GM19455 (cell line): ENCODE measurements around the gene BCL2L14.
A peak's percentile ranks its signal among the peaks of the same experiment; 100 is the strongest.

Source experiments
- ATAC-seq: cut with Tn5 transposase; IDR thresholded peaks from one replicate; pipeline ENCODE4 v1.9.1; 2021; ENCODE audit not compliant: unreplicated experiment

BCL2L14 gene, protein sequence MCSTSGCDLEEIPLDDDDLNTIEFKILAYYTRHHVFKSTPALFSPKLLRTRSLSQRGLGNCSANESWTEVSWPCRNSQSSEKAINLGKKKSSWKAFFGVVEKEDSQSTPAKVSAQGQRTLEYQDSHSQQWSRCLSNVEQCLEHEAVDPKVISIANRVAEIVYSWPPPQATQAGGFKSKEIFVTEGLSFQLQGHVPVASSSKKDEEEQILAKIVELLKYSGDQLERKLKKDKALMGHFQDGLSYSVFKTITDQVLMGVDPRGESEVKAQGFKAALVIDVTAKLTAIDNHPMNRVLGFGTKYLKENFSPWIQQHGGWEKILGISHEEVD

DNA sequence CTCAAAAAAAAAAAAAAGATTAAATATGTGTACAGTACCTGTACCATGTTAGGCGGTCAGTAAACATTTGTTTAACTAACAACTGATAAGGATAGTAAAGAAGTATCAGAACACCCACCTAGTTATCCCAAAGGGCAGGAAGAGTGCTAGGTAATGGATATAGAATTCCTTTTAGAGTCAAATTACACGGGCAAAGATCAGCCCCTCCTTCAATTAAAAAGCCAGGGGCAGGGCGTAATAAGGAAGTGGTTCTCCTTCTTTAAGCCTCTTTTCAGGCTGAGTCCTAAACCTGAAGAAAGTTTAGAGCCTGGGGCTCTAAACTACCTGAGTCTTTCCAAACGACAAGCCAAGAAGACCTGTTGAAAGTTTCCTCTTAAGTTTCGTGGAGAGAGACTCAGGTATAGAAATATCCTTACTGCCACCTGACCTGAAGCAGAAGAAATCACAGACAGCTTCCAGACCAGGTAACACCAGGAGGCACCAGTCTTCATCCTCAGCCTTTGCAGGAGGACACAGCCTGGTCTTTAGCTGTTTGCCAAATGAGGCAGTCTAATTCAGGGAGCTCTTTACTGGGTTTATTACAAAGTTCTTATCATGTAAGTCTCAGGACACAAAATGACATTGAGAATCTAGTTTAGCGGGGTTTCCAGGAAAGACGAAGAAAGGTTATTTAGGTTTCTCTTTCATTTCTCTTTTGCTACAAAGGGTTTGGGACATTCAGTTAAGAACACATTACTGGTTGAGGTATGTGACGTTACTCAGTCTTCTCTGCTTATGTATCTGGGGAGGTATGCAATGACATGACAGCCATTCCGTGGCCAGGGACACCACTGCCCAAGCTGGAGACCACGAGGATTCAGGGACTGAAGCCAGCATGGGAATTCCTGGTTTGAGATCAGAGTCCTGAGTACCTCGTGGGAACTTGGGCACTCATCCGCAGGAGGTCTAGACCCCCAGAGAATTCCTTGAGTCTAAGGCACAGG is at the start of gene BCL2L14:
Gene BCL2L14, plus strand, starts transcription at position 266 of the 983 bp plus-strand sequence. CDS start 8,367 bp downstream, outside the sequence.
- peak; percentile 51 for ATAC-seq

DNA sequence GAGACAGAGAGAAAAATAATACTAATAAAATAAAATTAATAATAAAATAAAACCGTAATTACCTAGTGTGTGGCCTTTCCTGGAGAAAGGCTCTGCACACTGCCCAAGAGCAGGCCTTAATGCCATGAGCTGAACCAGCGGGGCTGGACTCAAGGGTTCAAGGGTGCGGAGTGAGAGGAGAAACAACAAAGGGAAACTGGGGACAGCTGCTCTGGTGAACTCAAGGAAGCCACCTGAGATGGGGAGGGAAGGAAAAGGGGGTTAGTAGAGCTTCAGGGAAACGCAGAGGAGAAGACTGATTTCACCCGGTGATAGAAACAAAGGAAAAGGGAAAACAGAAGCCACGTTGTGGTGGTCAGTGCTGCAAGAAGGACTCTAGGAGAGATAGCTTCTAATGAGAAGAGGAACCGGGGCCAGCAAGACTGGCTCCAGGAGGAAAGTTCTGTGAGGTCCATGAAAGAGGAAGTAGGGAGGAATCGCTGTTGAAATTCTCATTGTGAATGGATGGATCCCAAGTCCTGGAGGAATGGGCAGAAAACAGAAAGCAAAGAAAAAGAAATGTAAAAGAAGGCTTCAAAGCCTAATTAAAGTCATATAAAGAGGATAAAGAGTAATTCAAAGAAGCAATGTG is 48.3 kb upstream of the BCL2L14 start:
- no peak for ATAC-seq

DNA sequence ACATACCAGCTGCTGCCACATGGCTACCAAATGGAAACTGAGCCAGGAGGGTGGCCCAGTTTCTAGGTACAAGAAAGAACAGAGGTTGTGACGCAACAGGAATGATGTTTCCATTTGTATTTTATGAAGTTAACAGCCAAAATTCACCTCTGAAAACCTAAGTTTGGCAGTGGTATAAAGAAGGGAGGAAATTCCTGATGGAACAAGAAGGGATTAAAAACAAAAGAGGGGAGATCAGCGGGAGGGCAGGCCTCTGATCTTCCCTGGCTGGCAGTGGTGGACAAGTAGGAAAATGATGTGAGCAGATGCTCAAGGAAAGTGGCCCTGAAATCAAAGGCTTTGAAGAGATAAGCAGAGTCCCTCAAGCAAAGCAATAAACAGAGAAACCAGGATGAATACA is 47.3 kb upstream of the BCL2L14 start:
- no peak for ATAC-seq

DNA sequence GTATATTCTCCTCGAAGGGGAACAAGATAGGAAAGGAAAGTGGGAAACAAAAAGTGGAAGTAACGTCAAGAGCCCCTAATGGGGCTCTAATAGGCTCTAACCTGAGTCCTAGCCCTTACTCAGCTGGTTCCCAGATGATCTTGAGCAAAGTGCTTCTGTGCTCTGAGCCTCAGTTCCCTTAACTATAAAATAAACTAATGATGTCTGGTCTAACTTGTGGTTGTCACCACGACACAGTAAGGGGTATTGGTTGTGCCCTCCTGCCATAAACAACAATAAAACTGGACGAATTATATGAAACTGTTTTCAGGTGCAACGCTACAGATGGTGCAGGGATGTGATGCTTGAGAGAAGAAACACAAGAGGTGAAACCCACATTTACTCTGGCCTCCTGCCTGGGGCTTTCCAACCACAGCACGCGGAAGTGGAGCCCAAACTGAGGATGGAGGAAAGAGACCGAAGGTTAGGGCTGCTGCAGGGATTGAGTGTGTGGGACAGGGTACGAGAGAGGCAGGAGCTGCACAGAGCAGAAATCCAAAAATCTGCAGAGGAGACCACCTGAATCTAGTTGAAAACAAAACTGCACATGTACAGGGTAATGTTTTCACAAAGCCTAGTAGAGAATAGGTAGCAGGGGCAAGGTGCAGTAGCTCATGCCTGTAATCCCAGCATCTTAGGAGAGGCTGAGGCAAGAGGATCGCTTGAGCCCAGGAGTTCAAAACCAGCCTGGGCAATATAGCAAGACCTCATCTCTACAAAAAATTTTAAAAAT is 45.6 kb upstream of the BCL2L14 start:
- peak; percentile 84 for ATAC-seq

DNA sequence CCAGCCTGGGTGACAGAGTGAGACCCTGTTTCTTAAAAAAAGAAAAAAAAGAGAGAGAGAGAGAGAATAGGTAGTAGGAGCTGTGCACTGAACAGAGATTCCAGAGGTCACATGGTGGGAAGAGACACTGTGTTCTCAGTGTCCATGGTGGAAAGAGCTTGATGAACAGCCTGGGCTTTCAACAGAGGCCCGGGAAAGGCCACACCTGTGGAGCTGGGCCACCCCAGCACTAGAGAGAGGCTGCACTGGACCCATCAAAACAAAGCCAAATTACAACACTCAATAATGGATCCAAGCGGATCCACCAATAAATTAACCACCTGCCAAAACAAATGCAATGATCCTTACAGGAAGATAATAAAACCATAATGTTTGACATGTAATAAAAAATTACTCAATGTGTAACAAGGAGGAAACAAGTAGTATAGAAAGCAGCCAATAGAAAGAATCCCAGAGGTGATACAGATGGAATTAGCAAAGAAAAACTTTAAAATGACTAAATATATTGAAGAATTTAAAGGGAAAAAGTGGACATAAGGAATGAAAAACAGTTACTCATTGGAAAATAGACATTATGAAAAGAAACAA is 44.8 kb upstream of the BCL2L14 start:
- no peak for ATAC-seq

DNA sequence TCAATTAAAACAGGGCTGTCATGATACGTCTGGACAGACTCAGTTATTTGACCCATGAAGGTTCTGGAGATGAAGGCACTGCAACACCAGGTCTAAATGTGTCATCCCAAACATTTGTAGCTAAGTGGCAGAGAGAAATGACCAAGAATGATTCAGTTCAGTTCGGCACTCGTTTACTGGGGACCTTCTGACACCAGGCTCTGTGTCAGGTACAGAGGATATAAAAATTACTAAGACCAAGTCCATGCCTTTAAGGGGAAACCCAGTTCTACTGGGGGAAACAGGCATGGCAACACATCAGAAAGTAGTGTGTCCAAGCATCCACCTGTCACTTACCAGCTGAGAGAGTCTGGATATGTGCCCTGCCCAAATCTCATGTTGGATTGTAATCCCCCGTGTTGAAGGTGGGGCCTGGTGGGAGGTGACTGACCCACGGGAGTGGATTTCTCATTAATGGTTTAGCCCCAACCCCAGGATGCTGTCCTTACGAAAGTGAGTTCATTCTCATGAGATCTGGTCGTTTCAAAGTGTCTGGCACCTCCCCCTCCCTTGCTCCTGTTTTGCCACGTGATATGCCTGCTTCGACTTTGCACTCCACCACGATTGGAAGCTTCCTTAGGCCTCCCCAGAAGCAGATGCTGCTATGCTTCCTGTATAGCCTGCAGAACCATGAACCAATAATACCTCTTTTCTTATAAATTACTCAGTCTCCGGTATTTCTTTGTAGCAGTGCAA is 41.9 kb upstream of the BCL2L14 start:
- ATAC-seq: no peak

DNA sequence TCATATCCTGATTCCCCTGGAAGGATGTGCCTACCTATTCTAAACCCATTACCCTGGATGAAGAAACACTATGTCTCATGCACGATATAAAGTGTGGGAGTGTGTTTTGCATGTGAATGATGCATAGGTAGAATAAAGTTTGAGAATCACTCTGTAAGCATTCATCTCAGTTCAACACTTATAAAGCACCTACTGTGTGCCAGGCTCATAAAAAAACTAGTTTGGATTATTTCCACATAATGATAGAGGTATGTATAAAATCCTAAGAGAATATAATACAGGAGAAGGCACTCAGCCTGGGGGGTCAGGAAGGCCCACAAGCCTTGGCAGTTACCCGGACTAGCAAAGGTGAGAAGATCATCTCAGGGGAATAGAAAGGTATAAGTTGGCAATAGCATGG is 41.1 kb upstream of the BCL2L14 start:
- ATAC-seq: no peak

DNA sequence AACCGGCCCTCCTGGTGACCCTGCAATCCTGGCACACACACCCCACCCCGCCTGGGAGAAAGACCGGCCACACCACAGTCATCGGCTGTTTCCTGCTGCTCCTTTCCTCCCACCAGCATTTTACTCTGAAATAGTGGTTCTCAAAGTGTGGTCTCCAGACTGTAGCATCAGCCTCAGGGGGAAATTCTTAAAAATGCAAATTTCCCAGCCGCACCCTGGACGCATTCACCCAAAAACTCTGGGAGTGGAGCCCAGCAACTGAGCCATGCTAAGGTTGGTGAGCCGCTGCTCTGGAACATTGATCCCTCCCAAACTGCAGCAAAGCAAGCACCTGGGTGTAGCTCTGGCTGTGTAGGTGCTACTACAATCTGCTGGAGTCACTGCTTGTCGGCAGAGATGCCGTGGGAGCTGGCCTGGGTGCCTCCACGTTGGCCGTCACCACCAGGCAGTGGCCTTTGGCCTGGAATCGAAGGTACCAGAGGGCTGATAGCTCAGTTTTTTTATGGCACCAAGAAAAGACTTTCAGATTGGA is 38.4 kb upstream of the BCL2L14 start:
- no peak for ATAC-seq

DNA sequence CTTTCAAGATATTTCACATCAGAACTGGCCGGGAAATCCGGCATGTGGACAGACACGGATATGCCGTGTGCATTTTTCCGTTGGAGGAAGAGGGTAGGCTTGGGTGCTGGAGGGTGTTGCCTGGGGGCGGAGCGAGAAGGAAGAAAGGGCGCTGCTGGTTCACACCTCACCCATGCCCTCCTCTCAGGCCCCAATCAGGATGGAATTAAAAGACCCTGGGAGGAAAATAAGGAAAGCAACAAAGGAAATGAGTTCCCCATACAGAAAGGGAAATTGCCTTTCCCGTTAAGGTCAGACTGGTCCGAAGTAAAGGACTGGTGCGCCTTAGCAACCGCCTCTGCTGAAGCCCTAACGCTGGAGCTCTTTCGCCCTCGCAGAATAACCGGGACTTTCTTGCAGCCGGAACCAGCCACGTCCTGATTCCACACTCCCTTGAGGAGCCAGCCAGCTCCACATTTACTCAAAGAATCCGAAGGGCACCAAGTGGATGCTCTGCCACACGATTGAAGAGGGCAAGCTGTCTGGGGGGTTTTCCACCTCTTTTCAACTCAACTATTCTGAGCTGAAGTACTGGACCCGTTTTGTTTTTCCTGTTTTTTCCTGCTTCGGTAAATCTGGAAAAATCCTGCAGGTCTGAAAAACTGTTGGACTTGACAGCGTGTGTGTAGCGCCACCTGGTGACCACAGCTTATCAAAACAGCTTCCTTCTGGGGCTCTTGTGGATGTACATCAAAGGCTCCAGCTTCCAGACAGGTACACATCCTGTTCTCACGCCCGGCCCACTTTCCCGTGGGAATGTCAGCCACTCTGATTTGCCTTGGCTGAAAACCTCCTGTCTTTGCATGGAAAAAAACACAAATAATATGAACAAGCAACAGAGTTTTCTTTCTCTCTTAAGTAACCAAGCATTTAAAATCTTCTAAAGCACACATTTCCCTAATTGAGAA is 37.6 kb upstream of the BCL2L14 start:
- no peak for ATAC-seq

DNA sequence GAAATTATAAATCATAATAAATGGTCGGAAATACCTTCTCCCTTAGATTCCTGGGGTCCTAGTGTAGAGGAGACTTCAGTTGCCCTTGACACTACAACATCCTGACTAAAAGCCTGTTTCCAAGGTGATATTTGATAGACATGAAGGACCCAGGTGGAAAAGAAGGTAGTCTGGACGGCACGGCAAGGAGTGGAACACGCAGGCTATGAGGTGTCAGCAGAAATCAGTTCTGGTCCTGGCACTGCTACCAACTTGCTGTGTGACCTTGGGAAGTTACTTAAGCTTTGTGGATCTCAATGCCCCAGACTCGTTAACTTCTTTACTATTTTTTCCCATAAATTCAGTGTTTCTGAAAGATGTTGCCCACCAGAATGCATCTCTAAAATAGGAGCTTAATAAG is 36.9 kb upstream of the BCL2L14 start:
- no peak for ATAC-seq

DNA sequence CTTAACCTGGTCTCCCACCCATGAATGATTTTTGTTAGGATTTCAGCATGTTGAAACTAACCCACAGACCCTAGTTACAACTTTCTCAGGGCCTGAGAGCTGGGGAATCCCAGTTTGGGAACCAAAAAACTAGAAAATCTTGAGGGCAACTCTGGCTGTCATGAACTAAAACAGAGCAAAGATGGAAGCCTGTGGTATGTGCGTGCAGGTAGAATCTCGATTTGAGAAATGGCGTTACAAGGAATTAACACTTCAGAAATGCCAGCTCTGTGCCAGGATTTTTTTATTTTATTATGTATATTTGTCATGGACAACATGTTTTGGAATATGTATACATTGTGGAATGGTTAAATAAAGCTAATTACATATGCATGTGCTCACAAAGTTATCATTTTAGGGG is 36.4 kb upstream of the BCL2L14 start:
- ATAC-seq: no peak

DNA sequence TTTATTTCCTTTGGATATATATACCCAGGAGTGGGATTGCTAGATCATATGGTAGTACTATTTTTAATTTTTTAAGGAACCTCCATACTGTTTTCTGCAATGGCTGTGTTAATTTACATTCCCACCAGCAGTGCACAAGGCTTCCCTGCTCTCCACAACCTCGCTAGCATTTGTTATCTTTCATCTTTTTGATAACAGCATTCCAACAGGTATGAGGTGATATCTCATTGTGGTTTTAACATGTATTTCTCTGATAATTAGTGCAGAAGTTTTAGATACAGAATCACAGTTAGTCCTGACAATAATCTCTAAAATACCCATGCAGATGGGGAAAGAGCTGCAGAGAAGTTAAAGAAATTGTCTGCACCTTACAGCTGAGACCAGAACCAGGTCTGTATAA is 35.5 kb upstream of the BCL2L14 start:
- ATAC-seq: no peak

DNA sequence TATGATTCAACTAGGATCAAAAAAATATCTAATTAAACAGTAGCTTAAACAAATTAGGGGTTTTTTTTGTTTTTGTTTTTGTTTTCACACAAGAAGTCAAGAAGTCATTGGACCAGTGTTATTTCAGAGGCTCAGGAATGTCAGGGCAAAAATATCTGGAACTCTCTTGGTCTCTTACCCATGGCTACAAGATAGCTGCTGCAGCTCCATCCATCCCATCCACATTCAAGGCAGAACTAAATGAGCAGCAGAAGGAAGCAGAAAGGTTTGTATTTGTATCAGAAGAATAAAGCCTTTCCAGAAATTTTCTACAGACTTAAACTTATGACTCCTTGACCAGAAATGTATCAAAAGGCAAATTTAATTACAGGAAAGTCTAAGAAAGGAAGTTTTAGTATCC is 33.8 kb upstream of the BCL2L14 start:
- ATAC-seq: no peak

DNA sequence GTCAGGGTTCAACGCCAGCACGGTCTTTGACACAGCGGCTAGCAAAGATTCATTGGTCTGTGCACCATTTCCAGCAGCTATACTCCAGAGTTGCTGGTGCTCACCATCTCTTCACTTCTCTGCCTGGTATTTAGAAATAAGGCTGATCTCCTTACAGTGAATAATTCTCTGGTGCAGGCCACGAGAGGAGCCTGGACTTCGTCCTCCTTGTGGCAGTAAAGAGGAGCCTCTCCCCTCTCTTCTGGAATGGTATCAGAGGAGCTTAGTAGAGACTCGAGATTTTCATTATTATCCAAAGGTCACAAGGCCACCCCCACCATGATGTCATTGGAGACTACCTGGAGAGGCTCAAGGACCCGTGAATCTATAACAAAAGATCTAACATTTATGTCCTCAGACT is 30.8 kb upstream of the BCL2L14 start:
- no peak for ATAC-seq

DNA sequence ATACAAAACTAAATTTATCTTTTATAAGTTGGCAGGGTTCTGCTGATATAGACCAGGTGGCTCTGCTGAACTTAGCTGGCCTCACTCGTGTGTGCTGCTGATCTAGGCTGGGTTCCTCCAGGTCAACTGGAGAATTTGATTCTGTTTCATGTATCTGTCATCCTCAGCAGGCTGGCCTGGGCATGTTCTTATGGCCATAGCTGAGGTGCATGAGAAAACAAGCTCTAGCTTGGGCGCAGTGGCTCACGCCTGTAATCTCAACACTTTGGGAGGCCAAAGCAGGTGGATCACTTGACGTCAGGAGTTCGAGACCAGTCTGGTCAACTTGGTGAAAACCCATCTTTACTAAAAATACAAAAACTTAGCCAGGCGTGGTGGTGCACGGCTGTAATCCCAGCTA is 24.3 kb upstream of the BCL2L14 start:
- ATAC-seq: no peak

DNA sequence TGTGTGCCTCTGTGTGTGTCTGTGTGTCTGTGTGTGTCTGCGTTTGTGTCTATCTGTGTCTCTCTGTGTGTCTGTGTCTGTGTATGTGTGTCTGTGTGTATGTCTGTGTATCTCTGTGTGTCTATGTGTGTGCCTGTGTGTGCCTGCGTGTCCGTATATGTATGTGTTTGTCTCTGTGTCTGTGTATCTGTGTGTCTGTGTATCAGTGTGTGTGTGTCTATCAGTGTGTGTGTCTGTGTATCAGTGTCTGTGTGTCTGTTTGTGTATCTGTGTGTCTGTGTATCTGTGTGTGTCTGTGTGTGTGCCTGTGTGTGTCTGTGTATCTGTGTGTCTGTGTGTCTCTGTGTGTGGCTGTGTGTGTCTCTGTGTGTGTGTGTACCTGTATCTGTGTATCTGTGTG is 23.1 kb upstream of the BCL2L14 start:
- no peak for ATAC-seq

DNA sequence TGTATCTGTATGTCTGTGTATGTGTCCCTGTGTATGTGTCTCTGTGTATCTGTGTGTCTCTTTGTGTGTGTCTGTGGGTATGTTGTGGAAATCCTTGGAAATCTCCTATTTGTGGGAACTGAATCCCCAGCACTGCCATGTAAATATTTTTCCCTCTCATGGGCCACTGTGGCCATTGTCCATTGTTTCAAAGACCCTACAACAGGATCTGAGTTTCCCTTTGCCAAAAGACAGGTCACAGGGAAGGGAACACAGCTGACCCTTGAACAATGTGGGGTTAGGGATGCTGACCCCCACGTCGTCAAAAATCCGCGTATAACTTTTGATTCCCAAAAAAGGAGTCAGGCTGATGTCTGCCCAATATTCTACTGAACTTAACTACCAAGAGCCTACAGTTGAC is 22.5 kb upstream of the BCL2L14 start:
- ATAC-seq: no peak

DNA sequence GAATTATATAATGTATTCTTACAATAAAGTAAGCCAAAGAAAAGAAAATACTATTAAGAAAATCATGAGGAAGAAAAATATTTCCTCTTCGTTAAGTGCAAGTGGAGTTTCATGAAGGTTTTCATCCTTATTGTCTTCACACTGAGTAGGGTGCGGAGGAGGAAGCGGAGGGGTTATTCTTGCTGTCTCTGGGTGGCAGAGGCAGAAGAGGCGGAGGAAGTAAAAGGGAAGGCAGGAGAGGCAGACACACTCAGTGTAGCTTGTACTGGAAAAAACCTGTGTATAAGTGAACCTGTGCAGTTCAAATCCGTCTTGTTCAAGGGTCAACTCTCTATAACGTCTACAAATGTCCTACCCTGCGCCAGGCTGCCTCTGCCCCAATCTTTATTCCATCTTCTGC is 22.0 kb upstream of the BCL2L14 start:
- ATAC-seq: no peak
